ENCODE results near the gene PCDHGA1. TPM values are rescaled to one million over a fixed set of nuclear protein-coding genes. Genes with fewer than 3 reads are reported as not detected.

PCDHGA1 gene
- total and polyA plus RNA-seq, 9 of the 15 experiments (the other 6 are each of a cell fraction or from before 2014, with no cell fraction given), result 0.05 to 0.26 (median 0.18) TPM; not detected in 2

GRCh38 chr5:141521244-141521781 lies 191.0 kb downstream of the PCDHGA1 start (continued):
- peak; percentile 3; the same call in 1 of the 2 replicates for TF ChIP-seq REST (IDR thresholded peaks at IDR 0.05; ENCODE audit: borderline replicate concordance)
- no peak for TF ChIP-seq REST (CRISPR knock-in tag; IDR thresholded peaks at IDR 0.05; ENCODE audit: low read depth)
- TF ChIP-seq ARID1B (IDR thresholded peaks at IDR 0.05), result peak; percentile 84
- TF ChIP-seq ZBTB12 (CRISPR knock-in tag; IDR thresholded peaks at IDR 0.05), result no peak
- TF ChIP-seq, protein P1, sequence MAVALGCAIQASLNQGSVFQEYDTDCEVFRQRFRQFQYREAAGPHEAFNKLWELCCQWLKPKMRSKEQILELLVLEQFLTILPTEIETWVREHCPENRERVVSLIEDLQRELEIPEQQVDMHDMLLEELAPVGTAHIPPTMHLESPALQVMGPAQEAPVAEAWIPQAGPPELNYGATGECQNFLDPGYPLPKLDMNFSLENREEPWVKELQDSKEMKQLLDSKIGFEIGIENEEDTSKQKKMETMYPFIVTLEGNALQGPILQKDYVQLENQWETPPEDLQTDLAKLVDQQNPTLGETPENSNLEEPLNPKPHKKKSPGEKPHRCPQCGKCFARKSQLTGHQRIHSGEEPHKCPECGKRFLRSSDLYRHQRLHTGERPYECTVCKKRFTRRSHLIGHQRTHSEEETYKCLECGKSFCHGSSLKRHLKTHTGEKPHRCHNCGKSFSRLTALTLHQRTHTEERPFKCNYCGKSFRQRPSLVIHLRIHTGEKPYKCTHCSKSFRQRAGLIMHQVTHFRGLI (CRISPR knock-in tag; IDR thresholded peaks at IDR 0.05), result no peak
- no peak for TF ChIP-seq ZNF316 (IDR thresholded peaks at IDR 0.05)
- peak; percentile 39; the same call in 1 of the 2 replicates for TF ChIP-seq TCF3 (CRISPR knock-in tag; IDR thresholded peaks at IDR 0.05)
- TF ChIP-seq SMAD4 (CRISPR knock-in tag; conservative IDR thresholded peaks at IDR 0.05), result 0 out of 2 replicates have a peak, but pooled peaks have one; percentile 42
- TF ChIP-seq JUN (IDR thresholded peaks at IDR 0.05; ENCODE audit: borderline replicate concordance, low read depth, low read length), result peak; percentile 87
- peak; percentile 65; the same call in 1 of the 2 replicates for TF ChIP-seq JUN (CRISPR knock-in tag; IDR thresholded peaks at IDR 0.05; ENCODE audit: borderline replicate concordance)
- no peak for TF ChIP-seq BRF2 (IDR thresholded peaks at IDR 0.05; ENCODE audit: borderline replicate concordance, insufficient read depth, insufficient read length)
- TF ChIP-seq MEIS2 (IDR thresholded peaks at IDR 0.05; ENCODE audit: partially characterized antibody), result peak; percentile 7
- peak in 1 of 2 experiments; percentile 71; a peak in 1 of 4 replicates for TF ChIP-seq MLLT1 (IDR thresholded peaks at IDR 0.05)
- TF ChIP-seq FOSL1 (tag; conservative IDR thresholded peaks at IDR 0.05), result peak; percentile 99

Data from K562 (cell line).